IgD-negative memory B cell (primary cell): ENCODE measurements around the gene TAS2R50. TPM values are rescaled to one million over a fixed set of nuclear protein-coding genes. Genes with fewer than 3 reads are reported as not detected.

ENCODE experiments used
- polyA plus RNA-seq: library from polyadenylated mRNA; unstranded; fragments of 300-500 nt; fragmentation: Illumina TruSeq; gene quantifications from one replicate; pipeline ENCODE4 v1.2.3, GENCODE V29; 2021

Gene TAS2R50
- polyA plus RNA-seq, 1 donor from 2014 or later = not detected

Other genes with a start within 250 kb of the TAS2R50 start
- gene TAS2R7, start 184.3 kb downstream of the TAS2R50 start, polyA plus RNA-seq = not detected
- gene TAS2R8, start 179.6 kb downstream of the TAS2R50 start, polyA plus RNA-seq = not detected
- gene TAS2R9, start 176.7 kb downstream of the TAS2R50 start, polyA plus RNA-seq = not detected
- not detected for gene TAS2R10, start 160.6 kb downstream of the TAS2R50 start, polyA plus RNA-seq
- gene PRR4, start 137.4 kb downstream of the TAS2R50 start, polyA plus RNA-seq = 3.5 TPM
- 15.1 TPM for gene PRH1, start 102.7 kb downstream of the TAS2R50 start, polyA plus RNA-seq
- not detected for gene TAS2R13, start 77.3 kb downstream of the TAS2R50 start, polyA plus RNA-seq
- not detected for gene PRH2, start 57.7 kb downstream of the TAS2R50 start, polyA plus RNA-seq
- 1.0 TPM for gene TAS2R14, start 47.6 kb downstream of the TAS2R50 start, polyA plus RNA-seq
- gene TAS2R20, start 11.4 kb upstream of the TAS2R50 start, polyA plus RNA-seq = not detected
- not detected for gene TAS2R19, start 35.7 kb upstream of the TAS2R50 start, polyA plus RNA-seq
- not detected for gene TAS2R31, start 44.5 kb upstream of the TAS2R50 start, polyA plus RNA-seq
- gene TAS2R46, start 75.4 kb upstream of the TAS2R50 start, polyA plus RNA-seq = not detected
- not detected for gene TAS2R43, start 105.4 kb upstream of the TAS2R50 start, polyA plus RNA-seq
- gene TAS2R30, start 147.7 kb upstream of the TAS2R50 start, polyA plus RNA-seq = 0.13 TPM
- 6.1 TPM for gene SMIM10L1, start 184.3 kb upstream of the TAS2R50 start, polyA plus RNA-seq
- gene TAS2R42, start 200.0 kb upstream of the TAS2R50 start, polyA plus RNA-seq = not detected